Inflammatory macrophage treated with lipopolysaccharide for 1 hour (primary cell): ENCODE measurements around the gene RPL10L.
A peak's percentile ranks its signal among the peaks of the same experiment; 100 is the strongest.

Source experiments
- DNase-seq, 2 donors: peaks; one replicate each; pipeline ENCODE4 v3.0.0-alpha.2; 2020 to 2022

The RPL10L gene

GRCh38 chr14:46651526-46652144 is at the start of gene RPL10L:
RPL10L (minus strand) TSS chr14:46651781; CDS start chr14:46651736, 45 bp downstream.
- no peak for DNase-seq

GRCh38 chr14:46691819-46692218 is 40.2 kb upstream of the RPL10L start:
- DNase-seq = no peak

- DNase-seq = peak; percentile 18 to 68
Observed at GRCh38 chr14:46686652-46687051, 35.1 kb upstream of the RPL10L start.

GRCh38 chr14:46672128-46672527 is 20.5 kb upstream of the RPL10L start:
- no peak for DNase-seq

GRCh38 chr14:46663382-46663781 is 11.8 kb upstream of the RPL10L start:
- DNase-seq = no peak

- DNase-seq = no peak
Observed at GRCh38 chr14:46661728-46662127, 10.1 kb upstream of the RPL10L start.

GRCh38 chr14:46653031-46653755 is 1.6 kb upstream of the RPL10L start:
- peak; percentile 6 to 33 for DNase-seq

- no peak for DNase-seq
Observed at GRCh38 chr14:46646796-46647195, 4.8 kb downstream of the RPL10L start.

- no peak for DNase-seq
Observed at GRCh38 chr14:46626876-46627275, 24.7 kb downstream of the RPL10L start.
